Measurements from ENCODE around the gene PPM1N.
"Not testable (repeated sequence)": the region's sequence is repeated elsewhere in the genome, so short reads cannot be mapped to it uniquely, and the experiment has no call there.

The PPM1N gene

DNA sequence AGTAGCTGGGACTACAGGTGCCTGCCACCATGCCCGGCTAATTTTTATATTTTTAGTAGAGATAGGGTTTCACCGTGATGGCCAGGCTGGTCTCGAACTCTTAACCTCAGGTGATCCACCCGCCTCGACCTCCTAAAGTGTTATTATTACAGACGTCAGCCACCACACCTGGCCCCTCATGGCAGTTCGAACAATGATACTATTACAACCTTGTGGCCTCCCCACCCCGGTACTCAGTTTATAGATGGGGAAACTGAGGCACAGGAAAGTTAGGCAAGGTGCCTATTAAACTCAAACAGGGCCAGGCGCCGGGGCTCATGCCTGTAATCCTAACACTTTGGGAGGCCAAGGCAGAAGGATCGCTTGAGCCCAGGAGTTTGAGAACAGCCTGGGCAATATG is 12.1 kb downstream of the PPM1N start:
- DNase-seq = not testable (repeated sequence)

DNA sequence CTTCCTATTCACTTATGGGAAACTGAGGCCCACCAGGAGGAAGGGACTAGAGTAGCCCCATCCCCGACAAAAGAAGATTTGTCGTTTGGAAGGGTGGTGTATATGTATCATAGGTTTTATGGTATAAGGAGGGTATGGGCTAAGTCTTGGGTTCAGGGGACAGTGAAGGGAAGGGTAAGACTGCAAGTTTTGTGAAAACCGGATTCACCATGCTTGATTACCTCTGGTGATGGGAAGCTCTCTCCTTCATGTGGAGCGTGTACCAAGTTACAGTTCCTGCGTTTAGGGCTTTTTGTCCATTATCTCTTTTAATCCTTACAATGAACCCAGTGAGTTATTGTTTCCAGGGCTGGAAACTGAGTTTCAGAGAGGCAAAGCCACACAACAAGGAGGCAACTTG is 12.8 kb downstream of the PPM1N start:
- no peak for DNase-seq

DNA sequence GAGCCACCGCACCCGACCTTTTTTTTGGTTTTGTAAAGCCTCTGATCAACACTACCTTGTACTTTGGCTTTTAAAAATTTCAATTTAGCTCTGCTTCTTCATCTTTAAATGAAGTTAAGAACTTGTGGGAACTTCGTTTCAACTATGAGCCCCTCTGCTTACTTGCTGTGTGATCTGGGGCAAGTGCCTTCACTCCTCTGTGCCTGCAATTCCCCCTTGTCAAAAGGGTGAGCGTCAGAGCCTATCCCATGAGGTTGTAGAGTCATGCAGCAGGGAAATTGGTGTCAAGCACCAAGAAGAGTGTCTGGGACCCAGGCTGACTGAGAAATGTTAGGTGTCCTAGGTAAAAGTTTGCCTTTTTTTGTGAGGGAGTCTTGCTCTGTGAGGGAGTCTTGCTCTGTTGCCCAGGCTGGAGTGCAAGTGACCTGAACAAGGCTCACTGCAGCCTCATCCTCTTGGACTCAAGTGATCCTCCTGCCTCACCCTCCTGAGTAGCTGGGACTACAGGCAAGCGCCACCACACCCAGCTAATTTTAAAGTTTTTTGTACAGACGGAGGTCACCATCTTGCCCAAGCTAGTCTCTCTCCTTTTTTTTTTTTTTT is 14.7 kb downstream of the PPM1N start:
- DNase-seq = no peak

DNA sequence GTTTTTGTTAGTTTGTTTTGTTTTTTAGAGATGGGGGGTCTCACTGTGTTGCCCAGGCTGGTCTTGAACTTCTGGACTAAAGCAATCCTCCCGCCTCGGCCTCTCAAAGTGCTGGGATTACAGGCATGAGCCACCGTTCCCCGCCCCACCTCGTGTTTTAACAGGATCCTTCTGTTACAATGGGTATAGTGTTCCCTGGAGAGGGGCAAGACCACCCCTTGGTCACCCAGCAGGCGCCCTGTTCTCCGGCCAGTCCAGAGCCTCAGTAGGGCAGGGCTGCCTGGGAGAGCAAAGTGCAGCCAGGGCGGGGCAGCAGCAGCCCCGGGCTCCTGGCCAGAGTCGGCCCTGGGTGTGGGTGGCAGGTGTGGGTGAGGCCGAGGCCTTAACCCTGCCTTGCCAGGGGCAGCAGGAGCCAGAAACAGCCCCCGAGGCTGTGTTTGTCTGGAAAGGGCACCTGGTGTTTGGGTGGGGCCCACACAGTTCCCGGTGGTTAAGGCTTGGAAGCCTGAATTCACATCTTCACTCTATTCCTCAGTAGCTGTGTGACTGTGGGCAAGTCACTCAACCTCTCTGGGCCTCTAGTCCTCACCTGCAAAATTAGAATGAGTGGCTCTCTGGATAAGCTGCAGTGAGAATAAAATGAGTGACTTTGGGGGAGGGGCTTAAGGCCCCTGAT is 16.3 kb downstream of the PPM1N start:
- DNase-seq = peak; percentile 59

DNA sequence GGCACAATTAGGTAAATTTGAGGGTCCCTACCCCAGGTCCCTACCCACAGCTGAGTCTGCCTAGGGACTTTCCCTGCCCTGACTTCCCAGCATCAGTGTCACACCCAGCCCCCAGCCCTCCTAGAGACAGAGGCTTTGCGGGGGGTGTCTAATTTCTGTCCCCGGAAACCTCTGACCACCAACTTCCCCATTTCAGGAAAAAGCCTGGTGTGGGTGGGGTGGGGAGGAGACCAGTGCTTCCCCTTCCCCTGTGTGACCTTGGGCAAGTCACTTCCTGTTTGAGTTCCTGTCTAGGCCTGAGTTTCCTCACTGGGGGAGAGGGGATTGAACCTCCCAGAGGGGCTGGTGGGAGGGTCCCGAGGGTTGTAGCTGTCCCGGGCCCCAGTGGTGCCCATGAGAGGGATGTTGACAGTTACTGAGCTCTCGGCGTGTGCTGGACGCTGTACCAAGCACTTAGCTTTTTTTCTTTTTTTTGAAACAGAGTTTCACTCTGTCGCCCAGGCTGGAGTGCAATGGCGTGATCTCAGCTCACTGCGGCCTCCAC is 16.9 kb downstream of the PPM1N start:
- DNase-seq = peak; percentile 21

DNA sequence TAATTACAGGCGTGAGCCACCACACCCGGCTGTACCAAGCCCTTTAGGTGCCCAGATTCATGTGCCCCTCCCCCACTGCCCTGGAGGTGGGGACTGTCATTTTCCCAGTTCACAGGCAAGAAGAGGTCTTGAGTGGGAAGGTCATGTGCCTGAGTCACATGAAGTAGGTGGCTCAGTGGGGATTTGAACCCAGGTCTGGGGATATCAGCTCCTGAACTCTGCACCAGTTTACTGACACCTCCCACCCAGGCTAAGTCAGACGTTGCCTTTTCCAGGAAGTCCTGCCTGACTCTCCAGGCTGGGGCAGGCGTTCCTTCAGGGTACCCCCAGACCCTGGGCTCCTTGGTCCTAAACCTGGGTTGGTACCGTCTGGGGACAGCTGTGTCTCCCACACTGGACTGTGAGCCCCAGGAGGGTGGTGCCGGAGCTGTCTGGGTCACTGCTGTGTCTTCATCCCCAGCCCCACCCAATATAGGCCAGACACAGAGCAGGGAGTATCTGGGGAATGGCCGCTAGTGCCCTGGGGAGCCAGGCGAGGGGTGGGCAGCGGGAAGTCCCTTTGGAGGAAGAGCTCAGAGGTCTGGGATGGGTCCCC is 17.7 kb downstream of the PPM1N start:
- no peak for DNase-seq

DNA sequence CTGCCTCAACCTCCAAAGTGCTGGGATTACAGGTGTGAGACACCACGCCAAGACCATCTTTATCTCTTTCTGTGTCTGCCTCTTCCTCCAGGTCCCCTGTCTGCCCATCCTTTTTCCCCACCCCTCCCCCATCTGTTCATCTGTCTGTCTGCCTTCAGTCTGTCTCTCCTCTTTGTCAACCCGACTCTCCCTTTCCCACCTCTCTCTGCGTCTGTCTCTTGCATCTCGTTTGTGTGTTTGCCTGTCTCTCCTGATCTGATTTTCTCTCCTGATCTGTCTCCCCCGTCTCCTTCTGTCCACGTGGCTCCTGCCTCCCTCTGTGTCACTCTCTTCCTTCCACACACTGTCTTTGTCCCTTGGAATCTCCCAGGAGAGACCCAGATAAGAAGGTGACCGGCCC is 19.0 kb downstream of the PPM1N start:
- no peak for DNase-seq

DNA sequence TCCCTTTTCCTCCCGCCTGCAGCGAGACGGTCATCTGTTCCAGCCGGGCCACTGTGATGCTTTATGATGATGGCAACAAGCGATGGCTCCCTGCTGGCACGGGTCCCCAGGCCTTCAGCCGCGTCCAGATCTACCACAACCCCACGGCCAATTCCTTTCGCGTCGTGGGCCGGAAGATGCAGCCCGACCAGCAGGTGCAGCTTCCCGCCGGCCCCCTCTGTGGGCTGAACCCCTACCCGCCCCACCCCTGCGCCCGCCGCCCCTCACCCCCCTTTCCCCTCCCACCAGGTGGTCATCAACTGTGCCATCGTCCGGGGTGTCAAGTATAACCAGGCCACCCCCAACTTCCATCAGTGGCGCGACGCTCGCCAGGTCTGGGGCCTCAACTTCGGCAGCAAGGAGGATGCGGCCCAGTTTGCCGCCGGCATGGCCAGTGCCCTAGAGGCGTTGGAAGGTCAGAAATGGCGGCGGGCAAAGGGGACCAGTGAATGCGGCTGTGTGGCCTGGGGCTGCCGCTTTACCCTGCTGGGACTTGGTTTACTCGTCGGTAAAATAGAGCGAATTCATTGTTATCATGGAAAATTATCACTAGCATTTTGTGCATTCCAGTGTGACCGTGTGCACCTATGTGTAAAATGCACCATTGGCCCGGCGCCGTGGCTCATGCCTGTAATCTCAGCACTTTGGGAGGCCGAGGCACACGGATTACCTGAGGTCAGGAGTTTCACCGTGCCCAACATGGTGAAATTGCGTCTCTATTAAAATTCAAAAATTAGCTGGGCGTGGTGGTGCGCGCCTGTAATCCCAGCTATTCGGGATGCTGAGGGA is 19.6 kb downstream of the PPM1N start:
- no peak for DNase-seq

DNA sequence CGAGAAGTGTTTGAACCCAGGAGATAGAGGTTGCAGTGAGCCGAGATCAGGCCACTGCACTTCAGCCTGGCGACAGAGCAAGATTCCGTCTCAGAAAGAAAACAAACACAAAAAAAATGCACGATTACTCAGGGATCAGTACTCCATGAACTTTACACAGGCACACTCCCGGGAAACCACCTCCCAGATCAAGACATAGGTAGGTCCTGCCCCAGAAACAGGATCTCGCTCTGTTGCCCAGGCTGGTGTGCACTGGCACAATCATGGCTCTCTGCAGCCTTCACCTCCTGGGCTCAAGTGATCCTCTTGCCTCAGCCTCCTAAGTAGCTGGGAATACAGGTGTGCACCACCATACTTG is 20.2 kb downstream of the PPM1N start:
- no peak for DNase-seq

DNA sequence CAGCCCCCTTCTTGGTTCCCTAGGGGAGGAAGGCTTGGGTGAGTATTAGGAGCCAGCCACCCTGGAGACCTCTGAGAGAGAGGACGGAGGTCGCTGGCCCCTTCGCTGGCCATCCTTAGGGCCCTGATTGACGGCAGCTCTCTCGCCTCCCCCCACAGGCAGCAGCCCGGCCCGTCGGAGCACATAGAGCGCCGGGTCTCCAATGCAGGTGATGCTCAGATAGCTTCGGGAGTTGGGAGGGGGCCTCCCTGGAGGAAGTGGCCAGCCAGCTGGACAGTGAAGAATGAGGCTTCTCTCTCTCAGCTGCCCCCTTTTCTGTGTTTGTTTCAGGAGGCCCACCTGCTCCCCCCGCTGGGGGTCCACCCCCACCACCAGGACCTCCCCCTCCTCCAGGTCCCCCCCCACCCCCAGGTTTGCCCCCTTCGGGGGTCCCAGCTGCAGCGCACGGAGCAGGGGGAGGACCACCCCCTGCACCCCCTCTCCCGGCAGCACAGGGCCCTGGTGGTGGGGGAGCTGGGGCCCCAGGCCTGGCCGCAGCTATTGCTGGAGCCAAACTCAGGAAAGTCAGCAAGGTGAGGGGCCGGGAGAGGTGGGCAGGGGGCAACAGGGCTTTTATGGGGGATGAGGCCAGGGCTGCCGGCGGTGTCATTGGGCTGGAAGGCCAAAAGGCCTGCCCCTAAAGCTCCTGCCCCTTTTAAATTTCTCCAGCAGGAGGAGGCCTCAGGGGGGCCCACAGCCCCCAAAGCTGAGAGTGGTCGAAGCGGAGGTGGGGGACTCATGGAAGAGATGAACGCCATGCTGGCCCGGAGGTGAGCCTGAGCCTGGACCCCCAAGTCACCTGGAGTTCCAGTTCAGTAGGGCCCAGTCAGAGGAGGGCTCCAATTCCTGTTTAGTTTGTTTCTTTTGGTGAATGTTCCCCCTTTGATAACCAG is 24.0 kb downstream of the PPM1N start:
- no peak for DNase-seq

DNA sequence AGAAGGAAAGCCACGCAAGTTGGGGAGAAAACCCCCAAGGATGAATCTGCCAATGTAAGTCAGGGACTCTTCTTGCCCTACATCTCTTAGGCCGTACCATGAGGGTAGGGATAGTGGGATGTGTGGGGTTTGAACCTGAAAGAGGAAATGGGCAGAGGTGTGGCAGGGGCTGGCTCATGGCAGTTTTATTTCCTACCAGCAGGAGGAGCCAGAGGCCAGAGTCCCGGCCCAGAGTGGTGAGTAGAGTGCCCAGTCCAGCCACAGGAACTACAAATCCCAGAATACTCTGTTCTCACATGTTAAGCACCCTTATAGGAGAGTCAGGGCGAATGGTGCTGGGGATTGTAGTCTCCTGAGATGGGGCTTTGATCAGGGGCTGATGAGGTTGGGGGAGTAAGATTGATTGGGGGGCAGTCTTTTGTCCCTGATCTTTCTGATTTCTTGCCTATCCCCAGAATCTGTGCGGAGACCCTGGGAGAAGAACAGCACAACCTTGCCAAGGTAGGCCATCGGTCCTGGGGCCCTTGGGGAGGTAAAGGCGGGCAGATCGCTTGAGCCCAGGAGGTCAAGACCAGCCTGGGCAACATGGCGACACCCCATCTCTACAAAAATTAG is 25.5 kb downstream of the PPM1N start:
- DNase-seq = peak; percentile 80

DNA sequence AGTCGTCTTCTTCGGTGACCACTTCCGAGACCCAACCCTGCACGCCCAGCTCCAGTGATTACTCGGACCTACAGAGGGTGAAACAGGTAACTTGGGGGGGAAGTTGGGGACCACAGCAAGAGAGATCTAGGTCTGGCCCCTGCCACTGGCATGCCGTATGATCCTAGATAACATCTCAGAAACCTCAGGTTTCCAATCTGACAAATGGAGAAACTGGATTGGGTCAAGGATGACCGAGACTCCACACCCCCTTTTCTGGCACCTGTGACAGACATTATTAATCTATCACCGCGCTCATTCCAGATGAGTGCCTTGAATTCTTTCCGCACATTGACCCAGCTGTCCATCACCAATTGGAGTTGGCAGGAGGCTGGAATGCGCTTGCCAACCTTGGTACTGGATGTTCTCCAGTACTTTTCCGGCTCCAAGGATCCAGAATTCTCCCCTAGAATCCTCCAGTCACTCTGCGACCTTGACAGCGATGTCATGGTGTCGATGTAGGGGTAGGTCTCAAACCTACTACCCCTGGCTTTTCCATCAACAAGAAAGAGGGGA is 26.4 kb downstream of the PPM1N start:
- DNase-seq = no peak

DNA sequence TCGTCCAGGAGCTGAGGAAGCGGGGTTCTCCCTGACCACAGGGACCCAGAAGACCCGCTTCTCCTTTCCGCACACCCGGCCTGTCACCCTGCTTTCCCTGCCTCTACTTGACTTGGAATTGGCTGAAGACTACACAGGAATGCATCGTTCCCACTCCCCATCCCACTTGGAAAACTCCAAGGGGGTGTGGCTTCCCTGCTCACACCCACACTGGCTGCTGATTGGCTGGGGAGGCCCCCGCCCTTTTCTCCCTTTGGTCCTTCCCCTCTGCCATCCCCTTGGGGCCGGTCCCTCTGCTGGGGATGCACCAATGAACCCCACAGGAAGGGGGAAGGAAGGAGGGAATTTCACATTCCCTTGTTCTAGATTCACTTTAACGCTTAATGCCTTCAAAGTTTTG is 27.9 kb downstream of the PPM1N start:
- no peak for DNase-seq

DNA sequence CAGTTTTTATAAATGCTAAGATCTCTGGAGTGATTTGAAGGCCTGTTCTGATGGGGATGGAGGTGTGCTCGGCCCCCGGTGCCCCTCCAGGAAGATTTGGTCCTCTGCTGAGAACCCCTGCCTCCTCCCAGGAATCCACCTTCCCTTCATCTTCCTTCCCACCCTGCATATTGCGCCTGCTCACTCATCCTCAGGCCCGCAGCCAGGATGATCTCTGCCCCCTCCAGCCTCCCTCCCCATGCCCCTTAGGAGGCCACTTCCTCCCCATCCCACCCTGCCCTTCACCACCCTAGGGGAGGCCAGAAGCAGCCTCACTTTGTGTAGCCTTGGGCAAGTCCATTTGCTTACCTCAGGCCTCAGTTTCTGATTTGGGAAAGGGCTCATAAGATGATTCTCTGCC is 28.7 kb downstream of the PPM1N start:
- DNase-seq = no peak

DNA sequence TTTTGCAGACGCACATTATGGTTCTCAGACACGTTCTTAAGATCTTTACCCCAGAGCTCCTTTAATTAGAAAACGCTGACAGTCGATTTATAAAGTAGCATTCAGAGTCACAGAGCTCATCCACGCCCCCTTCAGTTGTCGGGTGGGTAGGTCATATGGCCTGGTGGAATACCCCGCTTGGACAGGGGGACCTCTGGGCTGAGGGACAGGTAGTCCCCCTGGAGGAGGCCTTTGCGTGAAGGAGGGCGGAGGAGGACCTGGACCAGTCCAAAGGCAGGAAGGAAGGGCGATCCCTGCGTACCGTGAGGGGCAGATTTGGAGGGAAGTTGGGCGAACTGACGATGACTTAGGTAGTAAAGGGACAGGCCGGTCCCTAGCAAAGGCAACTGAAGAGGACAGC is 29.5 kb downstream of the PPM1N start:
- DNase-seq = no peak

DNA sequence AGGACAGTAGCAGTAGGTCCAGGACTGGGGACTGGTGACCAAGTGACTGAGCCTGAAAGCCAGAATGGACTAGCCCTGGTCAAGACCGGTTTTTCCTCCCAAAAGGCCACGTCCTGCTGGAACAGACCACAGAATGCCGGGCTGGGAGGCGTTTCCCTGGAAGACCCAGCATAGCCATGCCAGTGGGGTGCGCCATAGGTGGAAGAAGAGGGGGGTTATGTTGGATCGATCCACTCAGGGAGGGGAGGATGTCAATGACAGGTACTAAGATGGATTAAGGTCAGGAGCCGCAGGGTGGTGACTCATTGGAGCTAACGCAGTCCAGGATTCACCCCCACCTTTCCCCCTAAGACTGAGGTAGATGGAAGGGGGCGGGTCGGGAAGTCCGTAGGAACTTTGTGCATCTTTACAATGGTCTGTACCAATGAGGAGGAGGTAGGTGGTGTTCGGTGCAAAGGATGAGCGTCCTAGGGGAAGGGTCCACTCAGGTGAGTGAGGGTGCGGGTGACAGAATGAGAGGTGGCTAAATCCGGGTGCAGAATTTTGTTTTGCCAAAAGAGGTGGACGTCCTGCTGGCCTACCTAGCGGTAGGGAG is 30.0 kb downstream of the PPM1N start:
- no peak for DNase-seq

DNA sequence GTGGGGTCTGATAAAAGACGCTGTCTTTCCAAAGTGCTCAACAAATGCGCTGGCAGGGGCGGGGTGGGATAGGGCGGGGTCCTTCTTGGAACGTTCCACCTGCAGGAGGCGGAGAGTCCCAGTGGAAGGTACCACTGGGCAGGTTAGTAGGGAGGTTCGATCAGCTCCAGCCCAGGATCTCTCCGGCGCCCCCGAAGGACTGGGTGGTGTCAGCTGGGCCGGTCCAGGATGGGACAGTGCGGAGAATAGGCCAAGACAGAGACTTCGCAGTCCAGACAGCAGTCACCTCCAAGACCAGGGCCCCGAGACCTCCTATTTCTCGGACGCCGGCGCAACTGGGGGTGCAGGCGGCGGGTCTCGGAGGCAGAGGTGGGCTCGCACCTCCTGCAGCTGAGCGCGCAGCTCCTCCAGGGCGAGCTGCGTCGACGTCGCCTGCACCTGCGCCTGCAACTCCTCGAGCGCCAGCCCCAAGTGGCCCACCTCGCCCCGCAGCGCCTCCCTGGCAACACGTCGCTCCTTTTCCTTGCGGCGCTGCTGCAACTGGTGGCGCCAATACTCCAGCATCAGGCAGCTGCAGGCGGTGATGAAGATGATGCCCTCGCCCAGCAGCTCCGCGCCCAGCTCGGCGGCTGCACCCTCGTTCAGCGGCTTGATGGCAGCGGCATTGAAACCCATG is 30.6 kb downstream of the PPM1N start:
- no peak for DNase-seq

DNA sequence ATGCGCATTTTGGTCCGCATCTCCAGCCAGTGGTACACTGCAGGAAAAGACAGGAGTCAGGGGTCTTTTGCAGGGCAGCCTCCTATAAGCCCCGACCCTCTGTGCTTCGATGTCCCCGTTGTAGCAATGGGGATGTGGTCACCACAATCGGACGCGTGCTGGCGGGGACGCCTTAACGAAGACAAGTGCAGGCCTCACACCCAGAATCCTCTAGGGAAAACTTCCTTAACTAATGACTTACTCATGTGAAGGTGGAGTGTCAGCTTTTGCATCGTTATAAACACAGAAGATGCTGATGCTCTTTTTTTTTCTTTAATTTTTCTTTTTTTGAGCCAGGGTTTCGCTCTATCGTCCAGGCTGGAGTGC is 31.2 kb downstream of the PPM1N start:
- no peak for DNase-seq

DNA sequence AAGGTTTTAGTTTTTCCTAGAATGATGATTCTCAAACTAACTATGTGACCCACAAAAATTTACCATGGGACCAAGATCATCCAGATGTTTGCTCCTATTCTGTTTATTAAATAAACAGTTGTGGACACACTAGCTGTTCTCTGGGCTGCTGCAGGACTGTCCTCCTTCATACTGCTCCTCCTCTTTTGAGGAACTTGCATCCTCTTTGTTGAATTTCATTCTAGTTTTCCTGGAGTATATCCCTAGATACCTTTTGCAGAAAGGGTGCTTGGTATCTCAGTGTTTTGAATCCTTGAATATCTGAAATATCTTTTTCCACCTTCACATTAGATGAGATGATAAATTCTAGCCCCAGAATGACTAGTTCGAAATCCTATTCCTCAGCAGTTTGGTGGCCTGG is 33.1 kb downstream of the PPM1N start:
- no peak for DNase-seq

DNA sequence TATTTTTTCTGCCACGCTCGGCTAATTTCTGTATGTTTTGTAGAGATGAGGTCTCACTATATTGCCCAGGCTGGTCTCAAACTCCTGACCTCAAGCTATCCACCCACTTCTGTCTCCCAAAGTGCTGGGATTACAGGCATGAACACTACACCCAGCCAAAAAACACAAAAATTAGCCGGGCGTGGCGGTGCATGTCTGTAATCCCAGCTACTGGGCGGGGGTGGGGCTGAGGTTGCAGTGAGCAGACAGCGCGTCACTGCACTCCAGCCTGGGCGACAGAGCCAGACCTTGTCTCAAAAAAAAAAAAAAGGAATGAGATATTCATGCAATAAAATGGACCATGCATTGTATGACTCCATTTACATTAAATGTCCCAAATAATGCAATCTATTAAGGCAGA is 41.2 kb downstream of the PPM1N start:
- DNase-seq = no peak

DNA sequence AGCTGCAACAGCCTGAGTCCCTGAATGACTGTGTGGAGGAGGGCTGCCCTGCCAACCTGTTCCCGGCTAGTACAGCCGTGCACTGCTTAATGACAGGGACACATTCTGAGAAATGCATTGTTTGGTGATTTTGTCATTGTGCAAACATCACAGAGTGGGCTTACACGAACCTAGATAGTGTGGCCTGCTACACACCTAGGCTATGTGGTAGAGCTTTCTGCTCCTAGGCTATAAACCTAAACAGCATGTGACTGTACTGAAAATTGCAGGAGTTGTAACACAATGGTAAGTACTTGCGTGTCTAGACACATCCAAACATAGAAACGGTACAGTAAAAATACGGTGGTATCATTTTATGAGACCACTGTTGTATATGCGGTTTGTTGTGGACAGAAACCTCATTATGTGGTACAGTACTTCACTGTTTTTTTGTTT is 44.0 kb downstream of the PPM1N start:
- DNase-seq = no peak

Measured in RPMI8226 (cell line).